GM10847 (cell line): ENCODE results near the gene GATAD2B.
A peak's percentile ranks its signal among the peaks of the same experiment; 100 is the strongest.

Experiments
- POLR2A ChIP-seq: IDR thresholded peaks from 2 replicates; pipeline ENCODE4 v1.6.1; 2011; ENCODE audit not compliant: insufficient read length; ENCODE audit errors: extremely low read depth

The GATAD2B gene

DNA sequence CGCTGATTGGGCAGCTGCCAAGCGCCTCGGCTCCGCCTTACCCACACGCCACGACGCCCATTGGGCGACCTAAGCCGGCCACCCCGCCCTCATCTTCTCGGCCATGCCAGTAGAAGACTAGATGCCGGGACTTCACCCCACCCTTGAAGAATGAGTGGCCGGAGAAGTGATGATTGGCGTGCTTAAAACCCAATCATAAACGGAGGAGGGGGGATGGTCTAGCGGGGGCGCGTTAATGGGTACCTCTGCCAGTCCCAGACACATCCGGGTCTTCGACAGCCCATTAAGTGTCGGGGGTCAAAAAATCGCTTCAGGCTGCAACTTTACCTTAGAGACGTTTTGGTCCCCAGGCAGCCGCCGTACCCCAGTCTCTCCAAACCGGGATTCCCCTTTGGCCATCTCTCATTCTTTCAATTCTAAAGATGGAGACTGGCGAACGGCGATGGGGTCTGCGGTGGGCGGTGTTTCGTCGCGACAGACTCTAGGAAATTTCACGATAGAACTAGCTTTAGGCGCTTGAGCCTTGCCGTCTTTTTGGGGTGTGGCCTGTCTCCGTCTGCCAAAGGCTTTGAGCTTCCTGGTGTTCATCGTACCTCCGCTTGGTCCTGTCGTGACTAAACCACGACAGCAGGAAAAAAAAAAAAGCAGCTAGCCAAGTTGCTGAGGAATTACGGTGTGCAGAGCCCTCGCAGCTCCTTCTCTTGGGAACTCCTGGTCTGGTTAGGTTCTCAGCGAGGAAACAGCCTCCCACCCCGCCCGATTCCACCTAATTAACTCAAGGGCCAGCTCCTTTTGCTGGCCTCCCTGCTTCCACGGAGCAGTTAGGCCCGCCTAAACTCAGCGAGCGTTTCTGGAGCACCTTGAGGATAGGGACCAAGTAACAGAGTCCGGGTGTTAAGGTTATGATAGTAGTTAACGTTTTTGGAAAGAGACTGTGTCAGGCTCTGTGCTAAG, at the start of gene GATAD2B:
Gene GATAD2B, minus strand, starts transcription at position 1 of the 954 bp plus-strand sequence. CDS start 94,625 bp downstream, outside the sequence.
- TF ChIP-seq POLR2A, result peak; percentile 29

DNA sequence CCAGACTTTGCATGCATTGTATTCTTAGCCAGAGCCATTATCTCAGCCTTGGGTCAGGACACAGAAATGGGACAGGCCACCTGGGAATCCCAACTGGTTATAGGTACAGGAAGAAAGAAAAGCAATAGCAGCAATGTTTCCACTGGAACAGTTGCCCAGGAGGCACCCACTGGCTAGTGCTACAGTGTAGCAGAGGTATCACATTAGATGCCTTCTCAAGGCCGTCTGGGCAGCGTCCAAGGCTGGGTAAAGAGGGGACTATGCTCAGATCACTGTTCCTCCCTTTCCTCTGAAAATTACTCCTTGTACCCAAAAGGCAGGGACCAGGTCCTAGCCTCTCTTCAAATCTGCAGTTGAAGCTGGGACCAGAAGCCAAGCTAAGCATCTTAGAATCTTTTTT, 47.6 kb upstream of the GATAD2B start:
- no peak for TF ChIP-seq POLR2A

DNA sequence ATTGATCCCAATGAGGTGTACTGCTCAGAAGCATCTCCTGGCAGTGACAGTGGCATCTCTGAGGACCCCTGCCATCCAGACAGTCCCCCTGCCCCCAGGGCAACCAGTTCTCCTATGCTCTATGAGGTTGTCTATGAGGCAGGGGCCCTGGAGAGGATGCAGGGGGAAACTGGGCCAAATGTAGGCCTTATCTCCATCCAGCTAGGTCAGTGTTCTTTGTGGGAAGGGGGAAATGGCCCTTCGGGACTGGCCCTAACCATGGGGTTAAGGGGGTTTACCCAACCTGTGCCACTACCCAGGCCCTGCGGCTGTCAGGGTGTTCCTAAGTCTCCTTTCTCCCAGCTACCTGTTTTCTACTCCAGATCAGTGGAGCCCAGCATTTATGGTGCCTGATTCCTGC, 46.2 kb upstream of the GATAD2B start:
- no peak for TF ChIP-seq POLR2A

DNA sequence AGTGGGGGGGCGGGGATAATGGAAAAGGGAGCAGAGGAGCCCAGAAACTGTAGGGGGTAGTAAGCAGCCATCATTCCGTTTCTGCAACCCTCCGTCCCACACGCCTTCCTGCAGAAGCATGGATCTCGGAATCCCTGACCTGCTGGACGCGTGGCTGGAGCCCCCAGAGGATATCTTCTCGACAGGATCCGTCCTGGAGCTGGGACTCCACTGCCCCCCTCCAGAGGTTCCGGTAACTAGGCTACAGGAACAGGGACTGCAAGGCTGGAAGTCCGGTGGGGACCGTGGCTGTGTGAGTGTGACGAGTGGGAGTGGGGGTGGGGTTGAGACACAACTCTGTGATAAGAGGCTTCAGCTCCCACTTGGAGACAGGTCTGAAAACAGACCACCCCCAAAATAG, 45.6 kb upstream of the GATAD2B start:
- TF ChIP-seq POLR2A, result no peak

DNA sequence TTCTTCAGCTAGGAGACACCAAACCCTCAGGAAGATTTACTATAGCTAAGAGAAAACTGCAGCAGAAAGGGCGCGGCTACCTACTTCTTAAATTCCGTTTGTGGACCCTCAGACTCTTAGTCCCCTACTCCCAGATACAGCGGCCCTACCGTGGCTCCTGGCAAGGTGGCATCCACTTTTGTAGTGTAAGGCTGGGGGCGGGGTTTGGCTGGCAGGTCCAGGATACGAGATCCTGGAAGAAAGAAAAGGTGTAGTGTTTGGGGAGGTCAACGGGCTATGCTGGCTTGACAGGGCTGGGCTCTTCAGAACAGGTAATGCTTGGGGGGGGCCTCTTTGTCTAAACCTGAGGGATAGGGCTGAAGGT, 45.2 kb upstream of the GATAD2B start:
- TF ChIP-seq POLR2A, result no peak

DNA sequence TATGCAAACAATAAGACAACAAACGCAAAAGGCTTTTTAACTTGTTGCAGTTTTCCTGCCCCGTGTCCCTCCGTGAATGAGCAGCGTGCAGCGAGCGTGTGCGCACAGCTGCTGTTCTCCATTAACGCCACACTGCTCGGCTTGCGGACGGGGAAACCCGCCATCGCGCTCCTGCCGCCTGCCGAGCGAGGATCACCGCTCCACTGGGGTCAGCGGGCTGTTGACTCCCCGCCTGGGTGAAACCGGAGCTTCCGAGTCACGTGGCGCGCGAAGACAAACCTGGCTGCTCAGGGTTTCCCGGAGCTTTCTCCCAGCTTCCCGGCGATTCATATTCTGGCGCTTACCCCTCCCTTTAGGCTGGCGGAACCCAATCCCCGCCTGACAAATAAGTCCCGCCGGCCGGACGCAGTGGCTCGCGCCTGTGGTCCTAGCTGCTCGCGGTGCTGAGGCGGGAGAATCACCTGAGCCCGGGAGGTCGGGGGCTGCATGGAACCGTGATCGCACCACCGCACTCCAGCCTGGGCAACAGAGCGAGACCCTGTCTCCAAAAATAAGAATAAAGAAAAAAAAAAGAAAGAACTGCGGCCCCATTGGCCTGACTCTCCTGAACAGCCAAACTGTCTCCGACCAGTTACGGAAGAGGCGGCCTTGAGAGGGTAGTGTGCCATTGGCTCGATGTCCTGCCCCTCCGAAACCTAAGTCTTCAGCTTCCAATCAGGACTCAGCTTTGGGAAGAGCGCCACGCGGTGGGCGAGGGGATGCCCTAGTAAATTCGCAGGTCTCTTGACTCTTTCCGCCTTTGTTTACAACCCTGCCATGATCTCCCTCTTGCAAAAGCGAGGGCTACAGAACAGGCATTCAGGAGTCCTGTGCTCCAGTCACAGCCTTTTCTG, 44.6 kb upstream of the GATAD2B start, which contains the start of gene CREB3L4:
Gene CREB3L4, plus strand, starts transcription at position 796 of the 893 bp plus-strand sequence. CDS start 624 bp downstream, outside the sequence.
- peak; percentile 69 for TF ChIP-seq POLR2A

DNA sequence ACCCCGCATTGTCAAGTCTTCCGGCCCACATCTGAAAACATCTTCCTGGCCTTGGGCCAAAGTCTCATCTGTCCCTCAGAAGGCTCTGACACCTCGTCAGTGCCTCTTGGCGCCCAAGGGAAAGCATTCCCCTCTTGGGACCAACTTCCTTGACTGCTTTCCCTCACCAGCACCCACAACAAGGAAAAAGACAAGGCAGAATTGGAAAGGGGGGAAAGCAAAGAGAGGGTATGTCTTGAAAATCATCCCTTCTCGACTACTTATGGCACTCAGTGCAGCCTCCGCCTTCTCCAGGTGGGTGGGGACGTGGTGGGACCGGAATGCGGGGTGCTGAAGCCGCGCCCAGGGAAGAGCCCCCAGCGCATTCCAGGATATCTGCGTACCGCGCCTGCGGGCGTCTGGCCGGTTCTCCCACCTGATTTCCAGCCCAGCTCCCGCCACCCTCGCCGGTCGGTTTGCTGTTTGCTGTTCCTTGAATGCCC, 41.1 kb upstream of the GATAD2B start:
- no peak for TF ChIP-seq POLR2A

DNA sequence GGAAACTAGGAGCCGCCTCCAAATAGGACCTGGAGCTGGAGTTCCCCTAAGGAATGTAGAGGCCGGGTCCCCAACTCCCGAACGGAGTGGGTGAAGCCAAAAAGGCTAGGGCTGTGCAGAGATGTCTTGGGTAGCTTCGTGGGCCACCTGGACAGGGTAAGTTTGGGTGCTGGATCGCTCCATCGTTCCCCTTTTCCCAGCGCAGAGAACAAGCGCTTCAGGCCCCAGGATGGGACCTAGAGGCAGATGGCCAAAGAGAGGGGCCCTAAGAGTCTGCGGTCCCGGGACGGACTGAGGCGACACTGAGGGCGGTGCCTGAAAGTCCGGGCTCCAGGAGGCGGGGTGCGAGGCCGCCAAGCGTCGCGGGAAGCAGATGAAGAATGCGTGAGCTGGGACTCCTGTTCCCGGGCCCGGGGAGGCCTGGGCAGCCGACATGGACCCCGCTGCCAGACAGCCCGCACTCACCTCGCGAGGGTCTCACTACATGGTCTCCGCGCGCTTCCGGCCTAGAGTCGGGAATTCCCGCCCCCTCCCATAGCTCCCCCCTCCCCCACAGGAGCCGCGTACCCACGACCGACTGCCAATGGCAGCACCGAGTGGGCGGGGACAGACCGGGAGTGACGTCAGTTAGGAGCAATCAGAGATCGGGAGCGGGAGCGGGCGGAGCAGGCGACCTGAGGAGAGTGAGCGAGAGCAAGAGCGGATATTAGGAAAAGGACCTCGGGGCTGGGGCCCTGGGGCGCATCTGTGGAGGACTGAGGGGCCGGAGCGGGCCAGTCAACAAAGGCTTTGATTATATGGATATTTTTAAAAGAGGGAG, 40.5 kb upstream of the GATAD2B start, which contains the start of gene SLC39A1:
Gene SLC39A1, minus strand, starts transcription at position 508 of the 820 bp plus-strand sequence. CDS start 822 bp downstream, outside the sequence.
- peak; percentile 60 for TF ChIP-seq POLR2A

DNA sequence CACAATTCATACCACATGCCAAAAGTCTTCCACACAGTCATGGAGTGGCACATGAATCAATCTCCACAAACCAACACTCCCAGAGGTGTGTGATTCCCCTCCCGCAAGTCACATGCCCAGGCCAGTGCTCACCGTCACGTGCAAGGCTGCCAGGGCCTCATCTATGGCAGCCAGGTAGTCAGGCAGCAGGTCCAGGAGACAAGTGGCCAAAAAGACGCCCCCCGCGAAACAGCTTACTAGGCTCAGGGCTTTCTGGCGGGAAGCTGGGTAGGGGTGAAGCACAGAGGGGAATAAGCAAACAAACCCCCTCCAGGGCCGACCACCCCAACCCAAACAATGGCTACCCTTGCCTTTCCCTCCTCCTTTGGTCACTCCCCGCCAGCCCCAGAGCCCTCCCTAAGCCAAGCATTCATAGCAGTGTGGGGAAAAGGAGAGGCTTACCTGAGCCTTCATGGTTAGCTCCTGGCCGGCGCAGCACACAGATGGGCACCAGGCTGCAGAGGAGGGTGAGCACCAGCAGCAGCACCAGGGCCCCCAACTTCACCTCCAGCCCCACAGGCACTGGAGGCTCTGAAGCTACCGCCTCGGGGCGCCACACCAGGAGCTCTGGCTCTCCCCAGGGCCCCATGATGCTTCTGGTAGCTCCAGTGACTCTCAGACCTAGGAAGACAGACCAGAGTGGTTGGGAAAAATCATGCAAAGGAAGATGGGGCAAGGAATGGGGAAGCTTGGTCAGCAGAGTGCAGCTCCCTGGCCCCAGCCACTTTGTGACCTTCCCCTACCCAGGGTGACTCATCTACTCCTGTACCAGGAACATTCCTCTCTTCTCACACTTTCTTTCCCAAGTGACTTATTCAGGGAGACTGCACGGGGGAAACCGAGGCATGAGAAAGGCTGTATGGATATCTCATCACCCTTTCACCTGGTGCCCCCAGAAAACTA, 39.6 kb upstream of the GATAD2B start:
- no peak for TF ChIP-seq POLR2A

DNA sequence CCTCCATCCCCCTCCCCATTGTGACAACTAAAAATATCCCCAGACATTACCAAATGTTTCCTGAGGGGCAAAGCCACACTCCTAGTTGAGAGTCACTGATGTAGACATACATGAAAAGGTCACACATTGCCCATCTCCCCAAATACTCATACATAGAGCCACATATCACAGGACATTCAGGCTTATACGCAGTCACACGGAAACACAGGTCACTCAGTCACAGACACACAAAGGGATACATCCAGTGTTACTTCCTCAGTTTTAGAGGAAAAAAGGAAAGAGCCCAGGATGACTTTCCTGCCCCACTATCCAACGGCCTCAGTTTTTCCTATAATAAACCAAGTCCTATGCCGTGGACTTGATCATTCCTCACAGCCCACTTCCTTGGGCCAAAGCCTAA, 38.6 kb upstream of the GATAD2B start:
- TF ChIP-seq POLR2A, result no peak

DNA sequence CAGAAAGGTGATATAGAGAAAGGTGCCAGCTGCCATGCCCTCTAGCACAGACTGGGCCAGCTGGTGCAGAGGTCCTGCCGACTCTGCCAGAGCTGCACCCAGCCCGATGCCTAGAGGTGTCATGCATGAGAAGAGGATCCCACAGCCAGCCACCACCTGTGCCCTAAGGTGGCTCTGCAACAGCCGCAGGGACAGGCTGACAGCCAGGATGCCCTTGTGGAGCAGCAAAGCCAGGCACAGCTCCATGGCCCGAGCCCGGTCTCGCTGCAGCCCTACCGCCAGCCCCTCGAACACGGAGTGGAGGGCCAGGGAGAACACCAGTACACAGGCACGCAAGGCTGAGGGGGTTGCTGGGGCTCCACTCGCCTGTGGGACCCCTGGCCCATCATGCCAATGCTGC, 37.4 kb upstream of the GATAD2B start:
- no peak for TF ChIP-seq POLR2A

DNA sequence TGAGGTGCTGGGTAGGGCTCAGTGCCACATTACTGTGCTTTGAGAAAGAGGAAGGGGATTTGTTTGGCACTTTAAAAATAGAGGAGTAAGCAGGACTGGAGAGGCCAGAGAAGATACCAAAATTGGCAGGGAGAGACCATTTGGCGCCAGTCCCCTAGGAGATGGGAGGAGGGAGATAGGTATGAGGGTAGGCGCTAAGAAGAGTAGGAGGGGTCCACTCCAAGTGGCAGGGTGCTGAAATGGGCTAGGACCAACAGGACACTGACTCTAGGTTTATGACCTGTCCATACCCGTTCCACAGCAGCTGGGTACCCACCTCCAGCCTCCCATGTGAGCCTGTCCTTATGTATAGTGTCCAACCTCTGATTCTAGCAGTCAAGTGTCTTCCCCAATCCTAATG, 36.7 kb upstream of the GATAD2B start:
- TF ChIP-seq POLR2A, result no peak

DNA sequence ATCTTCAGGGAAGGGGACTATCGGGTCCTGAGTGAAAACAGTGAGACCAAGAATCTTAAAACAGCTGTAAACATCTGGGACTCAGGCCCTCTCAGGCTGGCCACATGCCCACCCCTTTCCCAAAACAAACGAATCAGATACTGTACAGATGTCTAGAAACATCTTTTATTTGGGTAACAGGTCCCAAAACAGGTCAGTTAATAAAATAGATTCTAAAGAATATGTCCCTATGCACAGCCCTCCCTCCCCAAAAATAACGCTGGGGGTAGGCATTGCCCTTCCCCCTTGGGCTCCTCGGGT, 36.1 kb upstream of the GATAD2B start:
- TF ChIP-seq POLR2A, result no peak
